ENCODE measurements around the gene IGFL4. TPM values are rescaled to one million over a fixed set of nuclear protein-coding genes. Genes with fewer than 3 reads are reported as not detected.

Gene IGFL4
- polyA plus RNA-seq, 1 experiment, result not detected

DNA sequence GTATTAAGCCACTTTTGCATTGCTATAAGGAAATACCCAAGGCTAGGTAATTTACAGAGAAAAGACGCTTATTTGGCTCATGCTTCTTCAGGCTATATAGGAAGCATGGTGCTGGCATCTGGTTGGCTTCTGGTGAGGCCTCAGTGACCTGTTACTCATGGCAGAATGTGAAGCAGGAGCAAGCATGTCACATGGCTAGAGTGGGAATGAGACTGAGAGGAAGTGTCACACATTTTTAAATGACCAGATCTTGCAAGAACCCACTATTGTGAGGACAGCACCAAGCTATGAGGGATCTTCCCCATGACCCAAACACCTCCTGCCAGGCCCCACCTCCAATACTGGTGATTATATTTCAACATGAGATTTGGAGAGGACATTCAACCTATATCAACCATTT, 25.7 kb upstream of the IGFL4 start:
- POLR2A ChIA-PET, result no interaction called here
- Histone ChIP-seq H3K27ac (ENCODE audit: low read depth, low read length) (no peak overlapping the region), H3K9me3 (ENCODE audit: control insufficient read depth, insufficient read depth, low read length) (peaks cover 1% of the 10 kb centered on the region; the same call in 1 of the 2 replicates), H3K4me3 (ENCODE audit: low read depth, low read length) (no peak overlapping the region), H3K27me3 (ENCODE audit: control insufficient read depth, insufficient read depth, low read length) (peaks cover 32% of the 10 kb centered on the region)
- CTCF ChIA-PET, result interaction anchor here (0.7 to 2.2 kb wide), 3 partner anchors 11 to 38 kb away, joined by 3 to 8 read pairs (median 7); no protein-coding TSS in a partner anchor
- TF ChIP-seq, protein P1, sequence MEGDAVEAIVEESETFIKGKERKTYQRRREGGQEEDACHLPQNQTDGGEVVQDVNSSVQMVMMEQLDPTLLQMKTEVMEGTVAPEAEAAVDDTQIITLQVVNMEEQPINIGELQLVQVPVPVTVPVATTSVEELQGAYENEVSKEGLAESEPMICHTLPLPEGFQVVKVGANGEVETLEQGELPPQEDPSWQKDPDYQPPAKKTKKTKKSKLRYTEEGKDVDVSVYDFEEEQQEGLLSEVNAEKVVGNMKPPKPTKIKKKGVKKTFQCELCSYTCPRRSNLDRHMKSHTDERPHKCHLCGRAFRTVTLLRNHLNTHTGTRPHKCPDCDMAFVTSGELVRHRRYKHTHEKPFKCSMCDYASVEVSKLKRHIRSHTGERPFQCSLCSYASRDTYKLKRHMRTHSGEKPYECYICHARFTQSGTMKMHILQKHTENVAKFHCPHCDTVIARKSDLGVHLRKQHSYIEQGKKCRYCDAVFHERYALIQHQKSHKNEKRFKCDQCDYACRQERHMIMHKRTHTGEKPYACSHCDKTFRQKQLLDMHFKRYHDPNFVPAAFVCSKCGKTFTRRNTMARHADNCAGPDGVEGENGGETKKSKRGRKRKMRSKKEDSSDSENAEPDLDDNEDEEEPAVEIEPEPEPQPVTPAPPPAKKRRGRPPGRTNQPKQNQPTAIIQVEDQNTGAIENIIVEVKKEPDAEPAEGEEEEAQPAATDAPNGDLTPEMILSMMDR (IDR thresholded peaks at IDR 0.05; ENCODE audit: low read depth, low read length), result no peak
- no peak for DNase-seq (ENCODE audit: low read depth, low spot score)

DNA sequence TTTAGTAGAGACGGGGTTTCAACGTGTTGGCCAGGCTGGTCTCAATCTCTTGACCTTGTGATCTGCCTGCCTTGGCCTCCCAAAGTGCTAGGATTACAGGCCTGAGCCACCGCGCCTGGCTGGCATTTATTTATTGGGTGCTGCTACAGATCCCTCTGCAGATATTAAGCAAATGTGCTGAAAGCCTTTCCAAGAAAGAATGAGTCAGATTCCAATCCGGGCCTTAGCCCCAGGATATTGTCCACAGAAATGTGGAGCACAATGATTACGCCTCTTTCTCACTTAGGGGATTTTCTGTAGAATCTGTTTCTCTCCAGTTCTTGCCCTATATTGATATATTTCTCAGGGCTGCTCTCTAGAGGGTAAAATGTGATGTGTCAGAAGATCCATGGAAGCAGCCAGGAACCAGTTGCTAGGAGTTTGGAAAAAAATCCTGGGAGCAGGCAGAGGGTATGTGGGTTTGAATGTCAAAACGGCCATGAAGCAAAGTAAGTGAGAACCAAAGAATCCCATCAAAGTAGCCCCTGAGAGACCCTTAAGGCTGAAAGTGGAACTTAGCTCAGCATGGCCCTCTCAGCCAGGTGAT, 24.8 kb upstream of the IGFL4 start:
- Histone ChIP-seq H3K27me3 (ENCODE audit: control insufficient read depth, insufficient read depth, low read length) (peaks cover 35% of the 10 kb centered on the region), H3K4me3 (ENCODE audit: low read depth, low read length) (no peak overlapping the region), H3K27ac (ENCODE audit: low read depth, low read length) (no peak overlapping the region), H3K9me3 (ENCODE audit: control insufficient read depth, insufficient read depth, low read length) (peaks cover 4% of the 10 kb centered on the region; the same call in 1 of the 2 replicates)
- POLR2A ChIA-PET, result no interaction called here
- TF ChIP-seq, protein P1 (IDR thresholded peaks at IDR 0.05; ENCODE audit: low read depth, low read length), result no peak
- CTCF ChIA-PET, result interaction anchor here (0.6 to 2.2 kb wide), 3 partner anchors 12 to 111 kb away, joined by 3 to 7 read pairs (median 5); no protein-coding TSS in a partner anchor
- DNase-seq (ENCODE audit: low read depth, low spot score), result no peak

DNA sequence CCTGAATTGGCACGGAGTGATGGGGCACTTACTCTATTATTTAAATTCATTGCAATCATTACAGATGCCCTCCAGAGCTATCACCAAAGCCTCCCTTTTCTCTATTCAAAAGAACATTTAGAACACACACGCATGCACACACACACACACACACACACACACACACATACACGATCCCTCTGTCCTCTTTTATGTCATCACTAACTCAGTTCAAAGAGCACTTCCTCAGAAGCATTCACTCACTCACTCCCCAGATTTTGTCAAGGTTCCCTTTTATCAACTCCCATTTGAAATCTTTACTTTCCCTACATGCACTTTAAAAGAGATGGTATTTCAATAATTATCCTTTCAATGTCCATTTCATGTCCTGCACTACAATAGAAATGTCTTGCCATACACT, 22.4 kb upstream of the IGFL4 start:
- H3K27me3 ChIP-seq (ENCODE audit: control insufficient read depth, insufficient read depth, low read length), result peaks cover 49% of the 10 kb centered on the region
- DNase-seq (ENCODE audit: low read depth, low spot score), result no peak
- POLR2A ChIA-PET, result no interaction called here
- H3K9me3 ChIP-seq (ENCODE audit: control insufficient read depth, insufficient read depth, low read length), result peaks cover 4% of the 10 kb centered on the region; the same call in 1 of the 2 replicates
- TF ChIP-seq, protein P1 (IDR thresholded peaks at IDR 0.05; ENCODE audit: low read depth, low read length), result no peak
- H3K4me3 ChIP-seq (ENCODE audit: low read depth, low read length), result no peak overlapping the region
- CTCF ChIA-PET, result interaction anchor here (0.8 to 2.4 kb wide), 3 partner anchors 14 to 35 kb away, joined by 3 to 8 read pairs (median 3); no protein-coding TSS in a partner anchor
- no peak overlapping the region for H3K27ac ChIP-seq (ENCODE audit: low read depth, low read length)

DNA sequence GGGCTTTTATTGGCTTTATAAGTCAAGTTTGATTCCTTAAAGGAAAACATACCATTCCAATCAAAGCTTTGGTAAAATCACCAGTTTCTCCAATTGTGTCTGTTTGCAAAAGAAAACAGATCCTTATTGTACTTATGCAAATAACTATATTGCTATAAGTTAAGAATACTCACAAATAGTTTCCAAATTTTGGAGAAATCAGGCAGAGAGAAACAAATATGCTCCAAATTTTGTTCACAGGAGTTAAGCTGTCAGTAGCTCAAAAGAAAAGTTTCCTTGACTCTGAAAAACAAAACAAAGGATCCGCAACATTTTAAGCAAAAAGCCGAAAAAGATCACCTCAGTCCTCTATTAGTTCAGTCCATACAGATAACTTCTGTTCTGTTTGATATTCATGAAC, 19.2 kb upstream of the IGFL4 start:
- Histone ChIP-seq H3K4me3 (ENCODE audit: low read depth, low read length) (no peak overlapping the region), H3K27ac (ENCODE audit: low read depth, low read length) (no peak overlapping the region), H3K27me3 (ENCODE audit: control insufficient read depth, insufficient read depth, low read length) (peaks cover 36% of the 10 kb centered on the region), H3K9me3 (ENCODE audit: control insufficient read depth, insufficient read depth, low read length) (peaks cover 4% of the 10 kb centered on the region; the same call in 1 of the 2 replicates)
- no peak for DNase-seq (ENCODE audit: low read depth, low spot score)
- TF ChIP-seq, protein P1 (IDR thresholded peaks at IDR 0.05; ENCODE audit: low read depth, low read length), result no peak
- ChIA-PET POLR2A (no interaction called here), CTCF (interaction anchor here (1.7 kb wide), 1 partner anchor 17 kb away, joined by 6 read pairs; no protein-coding TSS in a partner anchor)

DNA sequence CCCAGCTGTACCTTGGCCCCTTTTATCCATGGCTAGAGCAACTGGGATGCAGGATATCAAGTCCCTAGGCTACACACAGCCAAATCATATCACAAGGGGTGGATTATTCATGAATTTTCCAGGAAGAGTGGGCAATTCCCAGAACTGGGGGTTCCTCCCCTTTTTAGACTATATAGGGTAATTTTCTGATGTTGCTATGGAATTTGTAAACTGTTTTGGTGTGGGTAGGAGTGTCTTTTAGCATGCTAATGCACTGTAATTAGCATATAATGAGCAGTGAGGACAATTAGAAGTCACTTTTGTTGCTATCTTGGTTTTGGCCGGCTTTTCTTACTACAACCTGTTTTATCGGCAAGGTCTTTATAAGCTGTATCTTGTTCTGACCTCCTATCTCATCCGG, 18.0 kb upstream of the IGFL4 start:
- peaks cover 4% of the 10 kb centered on the region; the same call in 1 of the 2 replicates for H3K9me3 ChIP-seq (ENCODE audit: control insufficient read depth, insufficient read depth, low read length)
- H3K27ac ChIP-seq (ENCODE audit: low read depth, low read length), result no peak overlapping the region
- TF ChIP-seq, protein P1 (IDR thresholded peaks at IDR 0.05; ENCODE audit: low read depth, low read length), result no peak
- CTCF ChIA-PET, result no interaction called here
- POLR2A ChIA-PET, result no interaction called here
- H3K27me3 ChIP-seq (ENCODE audit: control insufficient read depth, insufficient read depth, low read length), result peaks cover 36% of the 10 kb centered on the region
- DNase-seq (ENCODE audit: low read depth, low spot score), result no peak
- no peak overlapping the region for H3K4me3 ChIP-seq (ENCODE audit: low read depth, low read length)

All from AG04450 (cell line).